Esophagus squamous epithelium (tissue), 5 donors: ENCODE measurements around the gene THRAP3. TPM values are rescaled to one million over a fixed set of nuclear protein-coding genes. Genes with fewer than 3 reads are reported as not detected.

Source experiments
- DNase-seq: peaks from one replicate; lab custom pipeline; 2025; lab: John Stamatoyannopoulos, UW
- H3K27ac ChIP-seq, 4 donors: fragments of 200-600 bp; sonication (generic); one replicate each; pipeline ENCODE4 v1.5.1; 2016 to 2019; ENCODE audit warnings: mild to moderate bottlenecking in 1 of 4
- H3K27me3 ChIP-seq, 4 donors: fragments of 200-600 bp; sonication (generic); 1 replicate in 3 of 4; 2 replicates in 1 of 4; pipeline versions ENCODE4 v1.5.1 to v1.6.0; 2017 to 2021; ENCODE audit warnings: antibody characterized with exemption in 1 of 4
- H3K36me3 ChIP-seq, 3 donors: fragments of 200-600 bp; sonication (generic); one replicate each; pipeline ENCODE4 v1.5.1; 2016 to 2019
- H3K4me1 ChIP-seq, 3 donors: fragments of 200-600 bp; sonication (generic); one replicate each; pipeline ENCODE4 v1.5.1; 2017 to 2019
- H3K4me3 ChIP-seq, 4 donors: fragments of 200-600 bp; sonication (generic); 1 replicate in 3 of 4; 2 replicates in 1 of 4; pipeline ENCODE4 v1.5.1; 2016 to 2019; ENCODE audit warnings: mild to moderate bottlenecking in 2 of 4, moderate library complexity in 1 of 4
- H3K9me3 ChIP-seq, 3 donors: fragments of 200-600 bp; sonication (generic); one replicate each; pipeline ENCODE4 v1.5.1; 2016 to 2019
- CTCF ChIP-seq, 6 experiments: fragments of 450-650 bp in 4 of 6; fragments of 200-600 bp in 2 of 6; sonication (generic) in 2 of 6; IDR thresholded peaks; one replicate each; pipeline ENCODE4 v1.5.1; 2016 to 2019; ENCODE audit warnings: antibody characterized with exemption in 6 of 6, mild to moderate bottlenecking in 4 of 6, moderate library complexity in 4 of 6
- POLR2A ChIP-seq, 4 donors: fragments of 450-650 bp; IDR thresholded peaks; one replicate each; pipeline ENCODE4 v1.6.1; 2017; ENCODE audit warnings: antibody characterized with exemption in 4 of 4, mild to moderate bottlenecking in 4 of 4, moderate library complexity in 3 of 4
- WGBS, 2 donors: methylation state at CpG; one replicate each; pipeline ENCODE4 v1.1.5; 2018; 5-methylcytosine and 5-hydroxymethylcytosine counted together
- intact Hi-C: fragments of 100-400 bp; cut with DNase I; formaldehyde crosslinking; loops from one replicate; pipeline ENCODE4 v1.15.0; 2022
- total RNA-seq, 4 donors: library from RNA; depleted of rRNA; stranded (reverse); fragments of >200 nt; gene quantifications; one replicate each; pipeline ENCODE4 v1.1.0, GENCODE V29; 2016
- donor health status: DM: yes; HTN: yes; CAD: no.

THRAP3 gene
- total RNA-seq, 4 donors from 2014 or later, result 56.5 to 83.5 (median 73.6) TPM

GRCh38 chr1:36269408-36269838, 45.2 kb downstream of the THRAP3 start:
- DNase-seq, result no peak
- Histone ChIP-seq H3K4me1 (peaks cover 0 to 36% (median 7%) of the 10 kb centered on the region in 3 donors), H3K27me3 (no peaks in the 10 kb centered on the region), H3K27ac (peak overlapping the region in 2 of 4 donors; percentile 42 to 57), H3K9me3 (no peaks in the 10 kb centered on the region), H3K4me3 (no peak overlapping the region), H3K36me3 (peaks cover 0 to 78% (median 0%) of the 10 kb centered on the region in 3 donors)
- intact Hi-C loops, result no loop called here
- no peak for TF ChIP-seq CTCF (IDR thresholded peaks at IDR 0.05)
- no peak for TF ChIP-seq POLR2A (IDR thresholded peaks at IDR 0.05)
- 58 to 60% methylated on average over 2 of the region's 2 CpGs for WGBS, 2 donors

- Histone ChIP-seq H3K4me1 (peaks cover 4 to 35% (median 6%) of the 10 kb centered on the region in 3 donors), H3K36me3 (peaks cover 0 to 76% (median 0%) of the 10 kb centered on the region in 3 donors)
Observed at GRCh38 chr1:36273024-36273423, 48.8 kb downstream of the THRAP3 start.

GRCh38 chr1:36274201-36274600, 50.0 kb downstream of the THRAP3 start:
- Histone ChIP-seq H3K9me3 (no peaks in the 10 kb centered on the region), H3K27me3 (no peaks in the 10 kb centered on the region)

More at GRCh38 chr1:36273024-36273423, 48.8 kb downstream of the THRAP3 start:
- intact Hi-C loops, result loop anchor here (10.0 kb wide), 1 partner anchor 68 kb away; no protein-coding TSS in a partner anchor
- no peak overlapping the region for H3K4me3 ChIP-seq
- H3K27me3 ChIP-seq, result no peaks in the 10 kb centered on the region
- WGBS, 2 donors, result 87 to 94% methylated on average over 5 of the region's 5 CpGs
- TF ChIP-seq POLR2A (IDR thresholded peaks at IDR 0.05) (no peak), CTCF (IDR thresholded peaks at IDR 0.05) (no peak)
- no peak for DNase-seq
- H3K9me3 ChIP-seq, result no peaks in the 10 kb centered on the region
- no peak overlapping the region for H3K27ac ChIP-seq

GRCh38 chr1:36276688-36277087, 52.4 kb downstream of the THRAP3 start:
- Histone ChIP-seq H3K36me3 (peaks cover 0 to 48% (median 0%) of the 10 kb centered on the region in 3 donors), H3K27ac (peak overlapping the region in 1 of 4 donors; percentile 38), H3K27me3 (no peaks in the 10 kb centered on the region), H3K4me3 (no peak overlapping the region), H3K4me1 (peaks cover 11 to 45% (median 12%) of the 10 kb centered on the region in 3 donors), H3K9me3 (no peaks in the 10 kb centered on the region)
- WGBS, 2 donors, result 94 to 97% methylated on average over 6 of the region's 6 CpGs
- intact Hi-C loops, result loop anchor here (10.0 kb wide), 1 partner anchor 72 kb away; no protein-coding TSS in a partner anchor
- TF ChIP-seq POLR2A (IDR thresholded peaks at IDR 0.05) (no peak), CTCF (IDR thresholded peaks at IDR 0.05) (no peak)
- no peak for DNase-seq

More at GRCh38 chr1:36274201-36274600, 50.0 kb downstream of the THRAP3 start:
- Histone ChIP-seq H3K4me1 (peaks cover 4 to 33% (median 6%) of the 10 kb centered on the region in 3 donors), H3K4me3 (no peak overlapping the region), H3K36me3 (peaks cover 0 to 64% (median 0%) of the 10 kb centered on the region in 3 donors), H3K27ac (no peak overlapping the region)
- TF ChIP-seq POLR2A (IDR thresholded peaks at IDR 0.05) (no peak), CTCF (IDR thresholded peaks at IDR 0.05) (no peak)
- intact Hi-C loops, result loop anchor here (10.0 kb wide), 1 partner anchor 69 kb away; no protein-coding TSS in a partner anchor
- DNase-seq, result no peak
- 86 to 93% methylated on average over 1 of the region's 1 CpG for WGBS, 2 donors

- Histone ChIP-seq H3K27ac (peak overlapping the region in 1 of 4 donors; percentile 33), H3K4me1 (peaks cover 11 to 61% (median 12%) of the 10 kb centered on the region in 3 donors), H3K4me3 (no peak overlapping the region), H3K36me3 (peaks cover 0 to 48% (median 0%) of the 10 kb centered on the region in 3 donors), H3K9me3 (no peaks in the 10 kb centered on the region), H3K27me3 (no peaks in the 10 kb centered on the region)
- WGBS, 2 donors, result 30 to 32% methylated on average over 2 of the region's 2 CpGs
- no peak for DNase-seq
- intact Hi-C loops, result loop anchor here (10.0 kb wide), 1 partner anchor 74 kb away; no protein-coding TSS in a partner anchor
- no peak for TF ChIP-seq POLR2A (IDR thresholded peaks at IDR 0.05)
- TF ChIP-seq CTCF (IDR thresholded peaks at IDR 0.05), result no peak
Observed at GRCh38 chr1:36279110-36279788, 55.0 kb downstream of the THRAP3 start.
